ENCODE data around the gene HAAO. TPM values are rescaled to one million over a fixed set of nuclear protein-coding genes. Genes with fewer than 3 reads are reported as not detected.

Gene HAAO
- total and polyA plus RNA-seq, 2 of the 13 experiments (the other 11 are each of a cell fraction or from before 2014, with no cell fraction given) = 36.1 to 42.7 TPM

GRCh38 chr2:42809819-42810120, 17.4 kb upstream of the HAAO start (continued):
- TF ChIP-seq, protein P1, sequence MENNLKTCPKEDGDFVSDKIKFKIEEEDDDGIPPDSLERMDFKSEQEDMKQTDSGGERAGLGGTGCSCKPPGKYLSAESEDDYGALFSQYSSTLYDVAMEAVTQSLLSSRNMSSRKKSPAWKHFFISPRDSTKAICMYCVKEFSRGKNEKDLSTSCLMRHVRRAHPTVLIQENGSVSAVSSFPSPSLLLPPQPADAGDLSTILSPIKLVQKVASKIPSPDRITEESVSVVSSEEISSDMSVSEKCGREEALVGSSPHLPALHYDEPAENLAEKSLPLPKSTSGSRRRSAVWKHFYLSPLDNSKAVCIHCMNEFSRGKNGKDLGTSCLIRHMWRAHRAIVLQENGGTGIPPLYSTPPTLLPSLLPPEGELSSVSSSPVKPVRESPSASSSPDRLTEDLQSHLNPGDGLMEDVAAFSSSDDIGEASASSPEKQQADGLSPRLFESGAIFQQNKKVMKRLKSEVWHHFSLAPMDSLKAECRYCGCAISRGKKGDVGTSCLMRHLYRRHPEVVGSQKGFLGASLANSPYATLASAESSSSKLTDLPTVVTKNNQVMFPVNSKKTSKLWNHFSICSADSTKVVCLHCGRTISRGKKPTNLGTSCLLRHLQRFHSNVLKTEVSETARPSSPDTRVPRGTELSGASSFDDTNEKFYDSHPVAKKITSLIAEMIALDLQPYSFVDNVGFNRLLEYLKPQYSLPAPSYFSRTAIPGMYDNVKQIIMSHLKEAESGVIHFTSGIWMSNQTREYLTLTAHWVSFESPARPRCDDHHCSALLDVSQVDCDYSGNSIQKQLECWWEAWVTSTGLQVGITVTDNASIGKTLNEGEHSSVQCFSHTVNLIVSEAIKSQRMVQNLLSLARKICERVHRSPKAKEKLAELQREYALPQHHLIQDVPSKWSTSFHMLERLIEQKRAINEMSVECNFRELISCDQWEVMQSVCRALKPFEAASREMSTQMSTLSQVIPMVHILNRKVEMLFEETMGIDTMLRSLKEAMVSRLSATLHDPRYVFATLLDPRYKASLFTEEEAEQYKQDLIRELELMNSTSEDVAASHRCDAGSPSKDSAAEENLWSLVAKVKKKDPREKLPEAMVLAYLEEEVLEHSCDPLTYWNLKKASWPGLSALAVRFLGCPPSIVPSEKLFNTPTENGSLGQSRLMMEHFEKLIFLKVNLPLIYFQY (CRISPR knock-in tag; IDR thresholded peaks at IDR 0.05; ENCODE audit: borderline replicate concordance) = peak; percentile 24; the same call in 1 of the 2 replicates
- TF ChIP-seq, protein P2, sequence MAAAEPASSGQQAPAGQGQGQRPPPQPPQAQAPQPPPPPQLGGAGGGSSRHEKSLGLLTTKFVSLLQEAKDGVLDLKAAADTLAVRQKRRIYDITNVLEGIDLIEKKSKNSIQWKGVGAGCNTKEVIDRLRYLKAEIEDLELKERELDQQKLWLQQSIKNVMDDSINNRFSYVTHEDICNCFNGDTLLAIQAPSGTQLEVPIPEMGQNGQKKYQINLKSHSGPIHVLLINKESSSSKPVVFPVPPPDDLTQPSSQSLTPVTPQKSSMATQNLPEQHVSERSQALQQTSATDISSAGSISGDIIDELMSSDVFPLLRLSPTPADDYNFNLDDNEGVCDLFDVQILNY (CRISPR knock-in tag; conservative IDR thresholded peaks at IDR 0.05) = 0 out of 2 replicates have a peak, but pooled peaks have one; percentile 31
- TF ChIP-seq, protein P3, sequence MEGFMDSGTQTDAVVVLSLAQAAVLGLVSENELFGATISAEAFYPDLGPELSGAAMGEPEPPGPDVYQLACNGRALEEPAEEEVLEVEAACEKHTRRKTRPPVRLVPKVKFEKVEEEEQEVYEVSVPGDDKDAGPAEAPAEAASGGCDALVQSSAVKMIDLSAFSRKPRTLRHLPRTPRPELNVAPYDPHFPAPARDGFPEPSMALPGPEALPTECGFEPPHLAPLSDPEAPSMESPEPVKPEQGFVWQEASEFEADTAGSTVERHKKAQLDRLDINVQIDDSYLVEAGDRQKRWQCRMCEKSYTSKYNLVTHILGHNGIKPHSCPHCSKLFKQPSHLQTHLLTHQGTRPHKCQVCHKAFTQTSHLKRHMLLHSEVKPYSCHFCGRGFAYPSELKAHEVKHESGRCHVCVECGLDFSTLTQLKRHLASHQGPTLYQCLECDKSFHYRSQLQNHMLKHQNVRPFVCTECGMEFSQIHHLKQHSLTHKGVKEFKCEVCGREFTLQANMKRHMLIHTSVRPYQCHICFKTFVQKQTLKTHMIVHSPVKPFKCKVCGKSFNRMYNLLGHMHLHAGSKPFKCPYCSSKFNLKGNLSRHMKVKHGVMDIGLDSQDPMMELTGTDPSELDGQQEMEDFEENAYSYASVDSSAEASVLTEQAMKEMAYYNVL (CRISPR knock-in tag; IDR thresholded peaks at IDR 0.05; ENCODE audit: borderline replicate concordance) = no peak
- TF ChIP-seq NAIF1 (CRISPR knock-in tag; IDR thresholded peaks at IDR 0.05; ENCODE audit: borderline replicate concordance) = no peak
- TF ChIP-seq YY1 (IDR thresholded peaks at IDR 0.05; ENCODE audit: insufficient read depth, insufficient replicate concordance, low read depth, low read length) = peak; percentile 70
